ENCODE data around the gene SPATC1L.

SPATC1L gene

DNA sequence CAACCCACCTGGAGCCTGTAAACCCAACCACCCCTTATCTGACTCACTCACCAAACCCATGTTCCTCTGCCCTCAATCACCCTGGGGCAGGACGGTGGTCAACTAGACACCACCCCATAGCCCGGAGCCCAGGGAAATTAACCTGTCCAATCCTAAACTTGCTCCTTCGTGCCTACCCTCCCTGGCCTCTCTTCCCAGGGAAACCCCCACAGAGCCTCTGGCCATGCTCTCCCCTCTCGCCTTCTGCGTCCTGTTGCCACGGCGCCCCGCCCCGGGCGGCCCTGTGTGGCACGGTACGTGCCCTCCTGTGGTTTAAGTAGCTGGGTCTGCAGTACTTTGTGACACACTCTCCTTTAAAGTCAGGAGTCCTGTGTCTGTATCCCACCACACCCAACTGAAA is 24.9 kb downstream of the SPATC1L start:
- in situ Hi-C loops (cut with MboI; ENCODE audit: low pct_unique_long_range_greater_than_20kb, low sequenced_read_pairs, unreplicated experiment): no loop called here
- TF ChIP-seq, protein P1, sequence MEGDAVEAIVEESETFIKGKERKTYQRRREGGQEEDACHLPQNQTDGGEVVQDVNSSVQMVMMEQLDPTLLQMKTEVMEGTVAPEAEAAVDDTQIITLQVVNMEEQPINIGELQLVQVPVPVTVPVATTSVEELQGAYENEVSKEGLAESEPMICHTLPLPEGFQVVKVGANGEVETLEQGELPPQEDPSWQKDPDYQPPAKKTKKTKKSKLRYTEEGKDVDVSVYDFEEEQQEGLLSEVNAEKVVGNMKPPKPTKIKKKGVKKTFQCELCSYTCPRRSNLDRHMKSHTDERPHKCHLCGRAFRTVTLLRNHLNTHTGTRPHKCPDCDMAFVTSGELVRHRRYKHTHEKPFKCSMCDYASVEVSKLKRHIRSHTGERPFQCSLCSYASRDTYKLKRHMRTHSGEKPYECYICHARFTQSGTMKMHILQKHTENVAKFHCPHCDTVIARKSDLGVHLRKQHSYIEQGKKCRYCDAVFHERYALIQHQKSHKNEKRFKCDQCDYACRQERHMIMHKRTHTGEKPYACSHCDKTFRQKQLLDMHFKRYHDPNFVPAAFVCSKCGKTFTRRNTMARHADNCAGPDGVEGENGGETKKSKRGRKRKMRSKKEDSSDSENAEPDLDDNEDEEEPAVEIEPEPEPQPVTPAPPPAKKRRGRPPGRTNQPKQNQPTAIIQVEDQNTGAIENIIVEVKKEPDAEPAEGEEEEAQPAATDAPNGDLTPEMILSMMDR (IDR thresholded peaks at IDR 0.05; ENCODE audit: extremely low read depth, insufficient read depth, missing control alignments): no peak
- no peak for DNase-seq (ENCODE audit: low spot score)

DNA sequence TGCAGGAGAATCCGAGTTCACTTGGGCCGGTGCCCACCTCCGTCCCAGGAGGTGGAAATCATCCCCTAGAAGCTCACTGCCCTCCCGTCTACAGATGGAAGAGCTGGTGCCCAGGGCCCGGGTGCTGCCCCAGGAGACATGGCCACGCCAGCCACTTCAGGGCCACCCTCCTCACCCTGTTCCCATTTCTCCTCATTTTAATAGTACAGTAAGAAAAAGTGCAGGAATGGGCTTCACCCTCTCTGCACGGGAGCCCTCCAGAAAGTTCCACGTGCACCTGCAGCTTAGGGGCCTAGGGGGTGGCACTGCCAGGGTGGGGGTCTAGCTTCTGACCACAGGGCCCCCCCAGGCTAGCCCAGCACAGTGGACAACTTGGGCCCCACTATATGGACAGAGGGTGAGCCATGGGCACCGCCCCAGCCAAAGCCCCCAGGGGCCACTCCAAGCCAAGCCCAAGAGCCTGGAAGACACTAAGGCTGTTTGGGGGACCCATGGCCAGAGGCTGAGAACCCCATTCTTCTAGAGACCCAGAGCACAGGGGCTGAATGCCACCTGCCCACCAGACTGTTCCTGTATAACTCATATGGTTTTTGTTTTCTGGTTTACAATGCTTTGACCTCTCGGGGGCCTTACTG is 25.5 kb downstream of the SPATC1L start:
- no peak for DNase-seq (ENCODE audit: low spot score)
- in situ Hi-C loops (cut with MboI; ENCODE audit: low pct_unique_long_range_greater_than_20kb, low sequenced_read_pairs, unreplicated experiment): no loop called here
- TF ChIP-seq, protein P1 (IDR thresholded peaks at IDR 0.05; ENCODE audit: extremely low read depth, insufficient read depth, missing control alignments): no peak

DNA sequence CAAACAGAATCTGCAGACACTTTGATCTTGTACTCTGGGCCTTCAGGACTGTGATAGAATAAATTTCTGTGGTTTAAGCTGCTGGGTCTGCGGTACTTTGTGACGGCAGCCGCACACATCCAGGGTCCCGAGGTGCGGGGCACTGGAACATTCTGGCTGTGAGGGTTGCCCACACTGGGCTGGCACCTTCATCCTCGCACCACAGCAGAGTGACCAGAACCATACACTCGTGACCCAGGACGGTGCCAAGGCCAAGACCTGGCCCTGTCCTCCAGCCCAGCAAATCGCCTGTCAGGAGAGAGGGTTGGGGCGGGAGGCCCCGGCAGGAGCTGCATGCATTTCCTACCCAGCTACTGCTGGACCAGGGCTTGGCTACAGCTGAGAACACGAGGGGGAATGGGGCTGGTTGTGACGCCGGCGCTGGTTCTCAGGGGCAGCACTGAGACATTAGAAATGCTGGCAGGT is 26.2 kb downstream of the SPATC1L start:
- no peak for DNase-seq (ENCODE audit: low spot score)
- TF ChIP-seq, protein P1 (IDR thresholded peaks at IDR 0.05; ENCODE audit: extremely low read depth, insufficient read depth, missing control alignments): no peak
- in situ Hi-C loops (cut with MboI; ENCODE audit: low pct_unique_long_range_greater_than_20kb, low sequenced_read_pairs, unreplicated experiment): no loop called here

DNA sequence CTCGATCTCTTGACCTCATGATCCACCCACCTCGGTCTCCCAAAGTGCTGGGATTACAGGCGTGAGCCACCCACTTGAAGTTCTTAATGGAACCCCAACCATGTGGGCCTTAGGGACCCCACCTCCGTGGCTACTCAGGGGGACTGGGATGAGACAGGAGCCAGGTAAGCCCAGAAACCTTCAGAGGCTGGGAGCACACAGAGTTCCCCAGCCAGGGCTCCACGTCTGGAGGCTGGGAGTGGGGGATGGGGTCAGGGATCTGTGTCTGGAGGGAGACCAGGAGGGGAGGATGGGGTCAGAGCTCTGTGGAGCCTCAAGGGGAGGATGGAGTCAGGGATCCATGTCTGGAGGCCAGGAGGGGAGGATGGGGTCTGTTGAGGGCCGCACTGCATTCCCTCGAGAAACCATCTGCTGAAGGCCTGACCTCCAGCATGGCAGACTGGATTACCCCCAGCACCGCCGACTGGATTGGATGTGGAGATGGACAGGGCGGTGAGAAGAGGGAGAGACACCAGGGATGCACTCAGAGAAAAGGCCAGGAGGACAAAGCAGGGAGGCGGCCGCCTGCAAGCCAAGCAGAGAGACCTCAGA is 26.8 kb downstream of the SPATC1L start:
- in situ Hi-C loops (cut with MboI; ENCODE audit: low pct_unique_long_range_greater_than_20kb, low sequenced_read_pairs, unreplicated experiment): no loop called here
- no peak for DNase-seq (ENCODE audit: low spot score)
- TF ChIP-seq, protein P1 (IDR thresholded peaks at IDR 0.05; ENCODE audit: extremely low read depth, insufficient read depth, missing control alignments): no peak

DNA sequence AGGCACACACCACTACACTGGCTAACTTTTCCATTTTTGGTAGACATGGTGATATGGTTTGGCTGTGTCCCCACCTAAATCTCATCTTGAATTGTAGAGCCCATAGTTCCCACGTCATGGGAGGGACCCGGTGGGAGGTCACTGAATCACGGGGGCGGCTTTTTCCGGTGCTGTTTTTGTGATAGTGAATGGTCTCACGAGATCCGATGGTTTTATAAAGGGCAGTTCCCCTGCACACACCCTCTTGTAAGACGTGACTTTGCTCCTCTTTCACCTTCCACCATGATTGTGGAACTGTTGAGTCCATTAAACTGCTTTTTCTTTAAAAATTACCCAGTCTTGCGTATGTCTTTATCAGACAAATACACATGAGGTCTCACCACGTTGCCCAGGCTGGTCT is 27.6 kb downstream of the SPATC1L start:
- TF ChIP-seq, protein P1 (IDR thresholded peaks at IDR 0.05; ENCODE audit: extremely low read depth, insufficient read depth, missing control alignments): no peak

DNA sequence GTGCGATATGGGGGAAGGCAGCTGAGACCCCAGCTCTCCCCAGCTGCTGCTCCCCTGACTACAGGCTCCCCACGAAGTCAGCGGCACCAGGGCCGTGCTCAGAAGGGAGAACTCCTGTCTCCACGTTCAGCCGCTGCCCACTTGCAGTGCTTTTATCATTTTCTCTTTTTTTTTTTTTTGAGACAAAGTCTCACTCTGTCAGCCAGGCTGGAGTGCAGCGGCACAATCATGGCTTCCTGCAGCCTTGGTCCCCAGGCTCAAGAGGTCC is 27.9 kb downstream of the SPATC1L start:
- in situ Hi-C loops (cut with MboI; ENCODE audit: low pct_unique_long_range_greater_than_20kb, low sequenced_read_pairs, unreplicated experiment): no loop called here
- TF ChIP-seq, protein P1 (IDR thresholded peaks at IDR 0.05; ENCODE audit: extremely low read depth, insufficient read depth, missing control alignments): no peak
- DNase-seq (ENCODE audit: low spot score): no peak

More for the DNA sequence above, 27.6 kb downstream of the SPATC1L start:
- DNase-seq (ENCODE audit: low spot score): no peak
- in situ Hi-C loops (cut with MboI; ENCODE audit: low pct_unique_long_range_greater_than_20kb, low sequenced_read_pairs, unreplicated experiment): no loop called here
